ENCODE results near the gene APOOL. TPM values are rescaled to one million over a fixed set of nuclear protein-coding genes. Genes with fewer than 3 reads are reported as not detected.

APOOL gene
- total RNA-seq, 2 donors from 2014 or later = 6.2 to 9.9 TPM

- TF ChIP-seq CTCF (IDR thresholded peaks at IDR 0.05) (no peak), POLR2A (IDR thresholded peaks at IDR 0.05) (no peak)
- intact Hi-C loops (cut with DNase I) = no loop called here
- no peaks in the 10 kb centered on the region for H3K36me3 ChIP-seq (replicated peaks in 1 of 2; ENCODE audit: insufficient read depth in 1 of 2, low read depth in 2 of 2)
- ATAC-seq (no peak), DNase-seq (no peak)
- no peaks in the 10 kb centered on the region for H3K4me1 ChIP-seq
- no peak overlapping the region for H3K27ac ChIP-seq
- H3K27me3 ChIP-seq = no peaks in the 10 kb centered on the region
- H3K9me3 ChIP-seq = no peaks in the 10 kb centered on the region
- 71 to 100% methylated on average over 1 of the region's 1 CpG for WGBS, 2 donors
- H3K4me3 ChIP-seq = no peak overlapping the region
These were observed 135.7 kb downstream of the APOOL start for GRCh38 chrX:85139422-85139821.

GRCh38 chrX:85140964-85141363 is 137.3 kb downstream of the APOOL start:
- TF ChIP-seq POLR2A (IDR thresholded peaks at IDR 0.05) (no peak), CTCF (IDR thresholded peaks at IDR 0.05) (no peak)
- Histone ChIP-seq H3K36me3 (replicated peaks in 1 of 2; ENCODE audit: insufficient read depth in 1 of 2, low read depth in 2 of 2) (no peaks in the 10 kb centered on the region), H3K4me3 (no peak overlapping the region), H3K27me3 (no peaks in the 10 kb centered on the region), H3K9me3 (no peaks in the 10 kb centered on the region), H3K27ac (no peak overlapping the region), H3K4me1 (no peaks in the 10 kb centered on the region)
- WGBS, 2 donors = 100% methylated on average over 1 of the region's 1 CpG
- ATAC-seq = no peak
- no peak for DNase-seq
- intact Hi-C loops (cut with DNase I) = no loop called here

Other genes with a start within 250 kb of the APOOL start
- not detected for gene SATL1, start 239.9 kb downstream of the APOOL start, total RNA-seq
- gene ZNF711, start 240.1 kb downstream of the APOOL start, total RNA-seq = 1 to 10 TPM; 4.7 to 5.6 TPM

Data from body of pancreas (tissue), 4 donors.